ENCODE data around the gene TBC1D14.

DNA sequence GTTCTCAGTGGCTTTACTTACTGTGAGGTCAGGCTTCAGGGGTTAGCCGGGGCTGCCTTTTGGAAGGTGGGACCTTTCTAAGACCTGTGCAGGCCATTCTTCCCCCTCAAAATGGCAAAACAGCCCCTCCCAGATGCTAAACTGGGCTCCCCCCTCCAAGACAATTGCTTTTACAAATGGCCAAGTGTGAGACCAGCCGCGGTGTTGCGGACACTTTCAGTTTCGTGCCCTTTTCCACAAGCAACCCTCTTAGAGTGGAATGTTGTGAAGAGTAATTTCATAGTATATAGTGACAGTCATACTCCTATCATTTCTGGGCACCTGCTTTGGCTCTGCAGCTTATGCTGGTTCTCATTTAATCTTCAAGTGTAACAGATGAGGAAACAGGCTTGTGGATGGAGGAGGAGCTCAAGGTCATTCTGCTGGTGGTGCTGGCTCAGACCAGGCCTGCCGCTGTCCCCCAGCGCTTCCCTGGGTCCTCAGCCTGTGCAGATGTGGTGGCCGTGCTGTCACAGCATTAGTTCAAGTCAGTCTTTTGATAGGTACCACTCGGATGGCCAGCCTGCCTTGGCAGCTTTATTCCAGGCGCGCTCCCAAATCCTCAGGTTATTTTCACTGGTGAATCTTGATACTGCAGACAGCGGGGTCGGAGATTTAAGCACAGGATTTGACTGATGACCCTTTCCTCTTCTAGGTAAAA, 78.5 kb downstream of the TBC1D14 start:
- TF ChIP-seq, protein P1, sequence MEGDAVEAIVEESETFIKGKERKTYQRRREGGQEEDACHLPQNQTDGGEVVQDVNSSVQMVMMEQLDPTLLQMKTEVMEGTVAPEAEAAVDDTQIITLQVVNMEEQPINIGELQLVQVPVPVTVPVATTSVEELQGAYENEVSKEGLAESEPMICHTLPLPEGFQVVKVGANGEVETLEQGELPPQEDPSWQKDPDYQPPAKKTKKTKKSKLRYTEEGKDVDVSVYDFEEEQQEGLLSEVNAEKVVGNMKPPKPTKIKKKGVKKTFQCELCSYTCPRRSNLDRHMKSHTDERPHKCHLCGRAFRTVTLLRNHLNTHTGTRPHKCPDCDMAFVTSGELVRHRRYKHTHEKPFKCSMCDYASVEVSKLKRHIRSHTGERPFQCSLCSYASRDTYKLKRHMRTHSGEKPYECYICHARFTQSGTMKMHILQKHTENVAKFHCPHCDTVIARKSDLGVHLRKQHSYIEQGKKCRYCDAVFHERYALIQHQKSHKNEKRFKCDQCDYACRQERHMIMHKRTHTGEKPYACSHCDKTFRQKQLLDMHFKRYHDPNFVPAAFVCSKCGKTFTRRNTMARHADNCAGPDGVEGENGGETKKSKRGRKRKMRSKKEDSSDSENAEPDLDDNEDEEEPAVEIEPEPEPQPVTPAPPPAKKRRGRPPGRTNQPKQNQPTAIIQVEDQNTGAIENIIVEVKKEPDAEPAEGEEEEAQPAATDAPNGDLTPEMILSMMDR (conservative IDR thresholded peaks at IDR 0.05; ENCODE audit: low read length), result no peak
- no peak for TF ChIP-seq EZH2phosphoT487 (IDR thresholded peaks at IDR 0.05; ENCODE audit: borderline replicate concordance)

Data from Loucy (cell line).